H1 (cell line): ENCODE measurements around the gene DDR2. TPM values are rescaled to one million over a fixed set of nuclear protein-coding genes. Genes with fewer than 3 reads are reported as not detected.

Experiments
- BRCA1 ChIP-seq: IDR thresholded peaks from 2 replicates; pipeline ENCODE4 v1.6.1; 2012; ENCODE audit warnings: low read depth, low read length, improper control_type of control experiment
- EGR1 ChIP-seq: IDR thresholded peaks from 2 replicates; pipeline ENCODE4 v1.6.1; 2011; ENCODE audit warnings: low read depth, low read length, borderline replicate concordance
- polyA plus RNA-seq, 7 experiments: library from polyadenylated mRNA; depleted of rRNA in 3 of 7; stranded (reverse) in 5 of 7; unstranded in 2 of 7; fragments of >200 nt in 5 of 7; fragments of 200-250 nt in 2 of 7; gene quantifications; 1 replicate in 5 of 7; 2 replicates in 1 of 7; 4 replicates in 1 of 7; pipeline versions ENCODE4 v1.2.1 to v1.2.3, GENCODE V29; 2011 to 2013; ENCODE audit warnings: missing spikeins in 2 of 7, mixed read lengths in 2 of 7
- total RNA-seq: library from RNA; stranded (reverse); fragmentation: NEBNext Ultra II Directional; extraction: Animal tissue kit (Norgen Biotek cat#: 25700); gene quantifications from 2 replicates; pipeline ENCODE4 v1.2.1, GENCODE V29; 2021
- TF ChIP-seq, protein P1 (sequence below): fragments of 300-600 bp; sonication (generic); IDR thresholded peaks from 2 replicates; pipeline ENCODE4 v1.7.1; 2012; ENCODE audit warnings: low read length, moderate library complexity, mild to moderate bottlenecking, inconsistent platforms; ENCODE audit not compliant: insufficient replicate concordance

DDR2 gene
- total and polyA plus RNA-seq, 2 of the 8 experiments (the other 6 are each of a cell fraction or from before 2014, with no cell fraction given) = 1.00 to 2.1 TPM

DNA sequence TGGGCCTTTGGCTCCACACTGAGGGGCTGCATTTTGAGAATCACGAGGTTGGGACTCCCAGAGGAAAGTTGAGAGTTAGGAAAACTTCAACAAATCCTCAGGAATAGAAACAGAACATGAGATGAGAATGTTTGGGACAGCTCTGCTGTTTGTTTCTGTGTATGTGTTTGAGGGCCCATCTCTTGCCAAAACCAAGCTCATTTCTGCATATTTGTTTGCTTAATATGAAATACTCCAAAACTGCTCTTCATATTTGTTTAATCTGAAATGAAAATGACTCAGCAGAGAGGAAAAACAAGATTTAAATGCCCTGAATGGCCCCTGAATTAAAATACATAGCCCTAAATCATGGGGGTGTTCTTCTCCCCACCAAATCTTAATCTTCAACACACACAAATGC is 78.1 kb downstream of the DDR2 start (continued):
- TF ChIP-seq, protein P1, sequence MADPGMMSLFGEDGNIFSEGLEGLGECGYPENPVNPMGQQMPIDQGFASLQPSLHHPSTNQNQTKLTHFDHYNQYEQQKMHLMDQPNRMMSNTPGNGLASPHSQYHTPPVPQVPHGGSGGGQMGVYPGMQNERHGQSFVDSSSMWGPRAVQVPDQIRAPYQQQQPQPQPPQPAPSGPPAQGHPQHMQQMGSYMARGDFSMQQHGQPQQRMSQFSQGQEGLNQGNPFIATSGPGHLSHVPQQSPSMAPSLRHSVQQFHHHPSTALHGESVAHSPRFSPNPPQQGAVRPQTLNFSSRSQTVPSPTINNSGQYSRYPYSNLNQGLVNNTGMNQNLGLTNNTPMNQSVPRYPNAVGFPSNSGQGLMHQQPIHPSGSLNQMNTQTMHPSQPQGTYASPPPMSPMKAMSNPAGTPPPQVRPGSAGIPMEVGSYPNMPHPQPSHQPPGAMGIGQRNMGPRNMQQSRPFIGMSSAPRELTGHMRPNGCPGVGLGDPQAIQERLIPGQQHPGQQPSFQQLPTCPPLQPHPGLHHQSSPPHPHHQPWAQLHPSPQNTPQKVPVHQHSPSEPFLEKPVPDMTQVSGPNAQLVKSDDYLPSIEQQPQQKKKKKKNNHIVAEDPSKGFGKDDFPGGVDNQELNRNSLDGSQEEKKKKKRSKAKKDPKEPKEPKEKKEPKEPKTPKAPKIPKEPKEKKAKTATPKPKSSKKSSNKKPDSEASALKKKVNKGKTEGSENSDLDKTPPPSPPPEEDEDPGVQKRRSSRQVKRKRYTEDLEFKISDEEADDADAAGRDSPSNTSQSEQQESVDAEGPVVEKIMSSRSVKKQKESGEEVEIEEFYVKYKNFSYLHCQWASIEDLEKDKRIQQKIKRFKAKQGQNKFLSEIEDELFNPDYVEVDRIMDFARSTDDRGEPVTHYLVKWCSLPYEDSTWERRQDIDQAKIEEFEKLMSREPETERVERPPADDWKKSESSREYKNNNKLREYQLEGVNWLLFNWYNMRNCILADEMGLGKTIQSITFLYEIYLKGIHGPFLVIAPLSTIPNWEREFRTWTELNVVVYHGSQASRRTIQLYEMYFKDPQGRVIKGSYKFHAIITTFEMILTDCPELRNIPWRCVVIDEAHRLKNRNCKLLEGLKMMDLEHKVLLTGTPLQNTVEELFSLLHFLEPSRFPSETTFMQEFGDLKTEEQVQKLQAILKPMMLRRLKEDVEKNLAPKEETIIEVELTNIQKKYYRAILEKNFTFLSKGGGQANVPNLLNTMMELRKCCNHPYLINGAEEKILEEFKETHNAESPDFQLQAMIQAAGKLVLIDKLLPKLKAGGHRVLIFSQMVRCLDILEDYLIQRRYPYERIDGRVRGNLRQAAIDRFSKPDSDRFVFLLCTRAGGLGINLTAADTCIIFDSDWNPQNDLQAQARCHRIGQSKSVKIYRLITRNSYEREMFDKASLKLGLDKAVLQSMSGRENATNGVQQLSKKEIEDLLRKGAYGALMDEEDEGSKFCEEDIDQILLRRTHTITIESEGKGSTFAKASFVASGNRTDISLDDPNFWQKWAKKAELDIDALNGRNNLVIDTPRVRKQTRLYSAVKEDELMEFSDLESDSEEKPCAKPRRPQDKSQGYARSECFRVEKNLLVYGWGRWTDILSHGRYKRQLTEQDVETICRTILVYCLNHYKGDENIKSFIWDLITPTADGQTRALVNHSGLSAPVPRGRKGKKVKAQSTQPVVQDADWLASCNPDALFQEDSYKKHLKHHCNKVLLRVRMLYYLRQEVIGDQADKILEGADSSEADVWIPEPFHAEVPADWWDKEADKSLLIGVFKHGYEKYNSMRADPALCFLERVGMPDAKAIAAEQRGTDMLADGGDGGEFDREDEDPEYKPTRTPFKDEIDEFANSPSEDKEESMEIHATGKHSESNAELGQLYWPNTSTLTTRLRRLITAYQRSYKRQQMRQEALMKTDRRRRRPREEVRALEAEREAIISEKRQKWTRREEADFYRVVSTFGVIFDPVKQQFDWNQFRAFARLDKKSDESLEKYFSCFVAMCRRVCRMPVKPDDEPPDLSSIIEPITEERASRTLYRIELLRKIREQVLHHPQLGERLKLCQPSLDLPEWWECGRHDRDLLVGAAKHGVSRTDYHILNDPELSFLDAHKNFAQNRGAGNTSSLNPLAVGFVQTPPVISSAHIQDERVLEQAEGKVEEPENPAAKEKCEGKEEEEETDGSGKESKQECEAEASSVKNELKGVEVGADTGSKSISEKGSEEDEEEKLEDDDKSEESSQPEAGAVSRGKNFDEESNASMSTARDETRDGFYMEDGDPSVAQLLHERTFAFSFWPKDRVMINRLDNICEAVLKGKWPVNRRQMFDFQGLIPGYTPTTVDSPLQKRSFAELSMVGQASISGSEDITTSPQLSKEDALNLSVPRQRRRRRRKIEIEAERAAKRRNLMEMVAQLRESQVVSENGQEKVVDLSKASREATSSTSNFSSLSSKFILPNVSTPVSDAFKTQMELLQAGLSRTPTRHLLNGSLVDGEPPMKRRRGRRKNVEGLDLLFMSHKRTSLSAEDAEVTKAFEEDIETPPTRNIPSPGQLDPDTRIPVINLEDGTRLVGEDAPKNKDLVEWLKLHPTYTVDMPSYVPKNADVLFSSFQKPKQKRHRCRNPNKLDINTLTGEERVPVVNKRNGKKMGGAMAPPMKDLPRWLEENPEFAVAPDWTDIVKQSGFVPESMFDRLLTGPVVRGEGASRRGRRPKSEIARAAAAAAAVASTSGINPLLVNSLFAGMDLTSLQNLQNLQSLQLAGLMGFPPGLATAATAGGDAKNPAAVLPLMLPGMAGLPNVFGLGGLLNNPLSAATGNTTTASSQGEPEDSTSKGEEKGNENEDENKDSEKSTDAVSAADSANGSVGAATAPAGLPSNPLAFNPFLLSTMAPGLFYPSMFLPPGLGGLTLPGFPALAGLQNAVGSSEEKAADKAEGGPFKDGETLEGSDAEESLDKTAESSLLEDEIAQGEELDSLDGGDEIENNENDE = no peak
- TF ChIP-seq EGR1 (no peak), BRCA1 (no peak)
